Heart right ventricle (tissue), 16 donors: Measurements from ENCODE around the gene TMEM218. TPM values are rescaled to one million over a fixed set of nuclear protein-coding genes. Genes with fewer than 3 reads are reported as not detected.

Experiments used
- ATAC-seq, 8 donors: fragments of 200-7000 bp; cut with Tn5 transposase; one replicate each; pipeline ENCODE4 v1.9.1; 2020; ENCODE audit warnings: mild to moderate bottlenecking in 8 of 8, moderate library complexity in 8 of 8, moderate number of reproducible peaks in 1 of 8
- DNase-seq, 2 donors: peaks; one replicate each; pipeline ENCODE4 v3.0.0-alpha.2; 2020
- H3K27ac ChIP-seq, 10 donors: fragments of 200-600 bp; sonication (generic) in 2 of 10; one replicate each; pipeline versions ENCODE4 v1.5.0 to v1.8.0; 2020 to 2022; ENCODE audit warnings: mild to moderate bottlenecking in 3 of 10
- H3K27me3 ChIP-seq, 7 donors: fragments of 200-600 bp; one replicate each; pipeline ENCODE4 v1.8.0; 2021 to 2022; ENCODE audit warnings: mild to moderate bottlenecking in 2 of 7
- H3K36me3 ChIP-seq, 9 donors: fragments of 200-600 bp; sonication (generic) in 1 of 9; one replicate each; pipeline versions ENCODE4 v1.5.0 to v1.8.0; 2020 to 2022; ENCODE audit warnings: mild to moderate bottlenecking in 2 of 9
- H3K4me1 ChIP-seq, 9 donors: fragments of 200-600 bp; sonication (generic) in 1 of 9; one replicate each; pipeline versions ENCODE4 v1.5.0 to v1.8.0; 2020 to 2022; ENCODE audit warnings: mild to moderate bottlenecking in 4 of 9
- H3K4me3 ChIP-seq, 10 donors: fragments of 200-600 bp; sonication (generic) in 2 of 10; one replicate each; pipeline versions ENCODE4 v1.5.0 to v1.8.0; 2020 to 2022; ENCODE audit warnings: mild to moderate bottlenecking in 7 of 10, moderate library complexity in 2 of 10
- H3K9me3 ChIP-seq, 11 donors: fragments of 200-600 bp in 10 of 11; sonication (generic) in 2 of 11; one replicate each; pipeline versions ENCODE4 v1.5.0 to v1.8.0; 2013 to 2022; ENCODE audit warnings: mild to moderate bottlenecking in 2 of 11, control low read depth in 1 of 11, moderate library complexity in 1 of 11
- WGBS, 2 donors: extraction: QIAGEN DNeasy Blood & Tissue Kit; methylation state at CpG; one replicate each; pipeline ENCODE4 v1.1.7; 2013; ENCODE audit warnings: inconsistent platforms in 1 of 2; 5-methylcytosine and 5-hydroxymethylcytosine counted together
- intact Hi-C, 10 donors: fragments of 100-400 bp; cut with DNase I; formaldehyde crosslinking; loops; one replicate each; pipeline versions ENCODE4 v1.11.1 to v1.14.2; 2022
- polyA plus RNA-seq, 2 donors: library from polyadenylated mRNA; stranded (reverse); fragments of 200-250 nt; gene quantifications; one replicate each; pipeline ENCODE4 v1.2.3, GENCODE V29; 2013
- total RNA-seq, 10 donors: library from RNA; stranded (reverse); fragmentation: NEBNext Ultra II Directional in 3 of 10; extraction: Animal tissue kit (Norgen Biotek cat#: 25700) in 3 of 10; gene quantifications; one replicate each; pipeline versions ENCODE4 v1.2.1 to v1.2.4, GENCODE V29; 2021 to 2023
- TF ChIP-seq, protein P1 (sequence below), 9 donors: fragments of 200-600 bp; sonication (generic) in 2 of 9; IDR thresholded peaks; one replicate each; pipeline versions ENCODE4 v1.5.0 to v1.8.0; 2021 to 2022; ENCODE audit warnings: antibody characterized with exemption in 9 of 9, mild to moderate bottlenecking in 5 of 9, moderate library complexity in 1 of 9
- donor health status: Arrhythmogenic right ventricular cardiomyopathy.
- donor health status: ischemic (EF 13 %, LVEDD 7.1; RV severe dilation, severe dysfunction).
- donor health status: healthy with polysubstance abuse.
- donor health status: DM: no; HTN: yes; CAD: no.
- donor health status: DM: no; HTN: no; CAD: no.
- donor health status: ischemic (EF 25% LVEDD 6.9; RV normal size, moderate dysfunction).
- donor health status: ischemic (EF 25% LVEDD 5.7; RV mildly dilated, moderate dysfunction).
- donor health status: healthy.
- donor health status: DM: yes; HTN: yes; CAD: no.
- donor health status: Ischemic cardiomyopathy.
- donor health status: ischemic (EF 35%, LVEDD 5.7; RV mildly dilated, moderate dysfunction).
- donor health status: nonischemic (EF 11% LVEDD 7.7; RV severe dilation, severe dysfunction).
- donor health status: DM: yes; HTN: yes; CAD: no.
- donor health status: PGD.
- donor health status: ischemic (EF 29% LVEDD 5.4; RV normal size, mild dysfunction).
- donor health status: nonischemic (EF 23%, LVEDD 6.1; RV moderate dilation, normal function).

The TMEM218 gene
- total and polyA plus RNA-seq, 12 donors, result 4.5 to 17.1 (median 6.9) TPM

DNA sequence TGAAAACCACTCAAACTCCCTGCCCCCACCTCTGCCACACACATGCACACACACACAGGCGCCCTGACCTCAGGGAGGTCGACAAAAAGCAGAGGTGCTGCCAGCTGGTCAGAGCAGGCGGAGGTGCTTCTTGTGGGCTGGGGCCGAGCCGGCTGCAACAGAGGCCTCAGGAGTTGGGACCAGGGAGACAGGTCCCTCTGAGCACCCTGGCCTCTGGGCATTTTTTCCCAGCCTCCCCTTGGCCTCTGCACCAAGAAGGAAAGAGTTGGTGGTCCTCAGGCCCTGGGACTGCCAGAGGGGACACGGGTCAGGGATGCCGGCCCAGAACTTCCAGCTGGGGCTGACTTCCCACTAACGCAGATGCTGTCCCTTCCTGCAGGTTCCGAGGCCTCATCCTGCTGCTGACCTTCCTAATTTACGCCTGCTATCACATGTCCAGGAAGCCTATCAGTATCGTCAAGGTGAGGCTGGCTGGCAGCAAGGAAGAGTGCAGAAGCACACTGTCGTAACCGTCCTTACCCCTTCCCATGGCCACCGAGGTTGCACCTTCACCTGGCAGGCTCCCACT lies 35.0 kb downstream of the TMEM218 start:
- 65 to 73% methylated on average over 14 of the region's 14 CpGs for WGBS, 2 donors
- TF ChIP-seq, protein P1, sequence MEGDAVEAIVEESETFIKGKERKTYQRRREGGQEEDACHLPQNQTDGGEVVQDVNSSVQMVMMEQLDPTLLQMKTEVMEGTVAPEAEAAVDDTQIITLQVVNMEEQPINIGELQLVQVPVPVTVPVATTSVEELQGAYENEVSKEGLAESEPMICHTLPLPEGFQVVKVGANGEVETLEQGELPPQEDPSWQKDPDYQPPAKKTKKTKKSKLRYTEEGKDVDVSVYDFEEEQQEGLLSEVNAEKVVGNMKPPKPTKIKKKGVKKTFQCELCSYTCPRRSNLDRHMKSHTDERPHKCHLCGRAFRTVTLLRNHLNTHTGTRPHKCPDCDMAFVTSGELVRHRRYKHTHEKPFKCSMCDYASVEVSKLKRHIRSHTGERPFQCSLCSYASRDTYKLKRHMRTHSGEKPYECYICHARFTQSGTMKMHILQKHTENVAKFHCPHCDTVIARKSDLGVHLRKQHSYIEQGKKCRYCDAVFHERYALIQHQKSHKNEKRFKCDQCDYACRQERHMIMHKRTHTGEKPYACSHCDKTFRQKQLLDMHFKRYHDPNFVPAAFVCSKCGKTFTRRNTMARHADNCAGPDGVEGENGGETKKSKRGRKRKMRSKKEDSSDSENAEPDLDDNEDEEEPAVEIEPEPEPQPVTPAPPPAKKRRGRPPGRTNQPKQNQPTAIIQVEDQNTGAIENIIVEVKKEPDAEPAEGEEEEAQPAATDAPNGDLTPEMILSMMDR (IDR thresholded peaks at IDR 0.05), result no peak
- Histone ChIP-seq H3K9me3 (no peaks in the 10 kb centered on the region), H3K36me3 (no peaks in the 10 kb centered on the region), H3K4me3 (no peak overlapping the region), H3K4me1 (peaks cover 0 to 26% (median 0%) of the 10 kb centered on the region in 9 donors), H3K27ac (no peak overlapping the region), H3K27me3 (peaks cover 0 to 33% (median 10%) of the 10 kb centered on the region in 7 donors)
- ATAC-seq (no peak), DNase-seq (no peak)
- intact Hi-C loops, result no loop called here

DNA sequence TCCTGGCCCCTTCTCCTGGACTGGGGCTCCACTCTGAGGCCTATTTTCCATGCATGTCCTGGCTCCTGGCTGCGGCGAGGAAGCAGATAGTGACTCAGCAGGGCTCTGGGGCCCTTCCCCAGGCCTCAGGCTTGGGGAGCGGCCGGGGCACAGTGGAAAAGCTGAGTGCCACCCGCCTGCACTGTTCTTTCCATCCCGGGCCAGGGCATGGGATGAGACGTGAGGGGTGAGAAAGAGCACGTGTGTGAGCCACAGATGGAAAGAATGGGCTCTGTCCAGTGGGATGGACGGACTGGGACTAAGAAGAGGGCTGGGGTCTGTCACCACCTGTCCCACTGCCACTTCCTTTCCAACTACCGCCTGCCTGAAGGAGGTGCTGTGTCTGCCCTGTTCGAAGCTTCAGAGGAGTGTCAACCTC lies 35.5 kb downstream of the TMEM218 start:
- TF ChIP-seq, protein P1 (IDR thresholded peaks at IDR 0.05), result no peak
- WGBS, 2 donors, result 75 to 79% methylated on average over 11 of the region's 11 CpGs
- H3K27me3 ChIP-seq, result peaks cover 0 to 32% (median 10%) of the 10 kb centered on the region in 7 donors
- H3K4me3 ChIP-seq, result no peak overlapping the region
- no peak overlapping the region for H3K27ac ChIP-seq
- ATAC-seq, result no peak
- intact Hi-C loops, result no loop called here
- H3K4me1 ChIP-seq, result peaks cover 0 to 32% (median 0%) of the 10 kb centered on the region in 9 donors
- no peaks in the 10 kb centered on the region for H3K9me3 ChIP-seq
- no peak for DNase-seq
- no peaks in the 10 kb centered on the region for H3K36me3 ChIP-seq

DNA sequence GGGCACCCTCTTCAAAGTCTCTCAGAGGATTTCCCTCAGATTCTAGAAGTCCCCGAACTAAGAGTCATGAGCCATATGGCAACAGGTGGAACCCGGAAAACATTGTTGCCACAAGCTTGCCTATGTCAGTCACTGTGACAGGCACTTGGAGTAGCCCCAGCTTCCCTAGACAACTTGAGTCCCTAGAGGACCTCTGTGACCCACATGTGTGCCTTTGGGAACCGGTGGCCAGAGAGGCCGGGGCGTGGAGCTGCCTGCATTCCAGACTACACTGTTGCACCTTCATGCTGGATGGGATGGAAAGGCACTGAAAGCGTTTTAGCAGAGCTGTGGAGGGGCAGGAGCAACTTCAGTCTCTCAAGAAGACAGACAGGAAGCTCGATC lies 36.2 kb downstream of the TMEM218 start:
- no peak overlapping the region for H3K27ac ChIP-seq
- no peak for DNase-seq
- 71 to 80% methylated on average over 7 of the region's 7 CpGs for WGBS, 2 donors
- H3K27me3 ChIP-seq, result peaks cover 0 to 32% (median 10%) of the 10 kb centered on the region in 7 donors
- no peak for ATAC-seq
- intact Hi-C loops, result no loop called here
- H3K9me3 ChIP-seq, result no peaks in the 10 kb centered on the region
- no peaks in the 10 kb centered on the region for H3K36me3 ChIP-seq
- peaks cover 0 to 39% (median 0%) of the 10 kb centered on the region in 9 donors for H3K4me1 ChIP-seq
- H3K4me3 ChIP-seq, result no peak overlapping the region
- TF ChIP-seq, protein P1 (IDR thresholded peaks at IDR 0.05), result no peak

DNA sequence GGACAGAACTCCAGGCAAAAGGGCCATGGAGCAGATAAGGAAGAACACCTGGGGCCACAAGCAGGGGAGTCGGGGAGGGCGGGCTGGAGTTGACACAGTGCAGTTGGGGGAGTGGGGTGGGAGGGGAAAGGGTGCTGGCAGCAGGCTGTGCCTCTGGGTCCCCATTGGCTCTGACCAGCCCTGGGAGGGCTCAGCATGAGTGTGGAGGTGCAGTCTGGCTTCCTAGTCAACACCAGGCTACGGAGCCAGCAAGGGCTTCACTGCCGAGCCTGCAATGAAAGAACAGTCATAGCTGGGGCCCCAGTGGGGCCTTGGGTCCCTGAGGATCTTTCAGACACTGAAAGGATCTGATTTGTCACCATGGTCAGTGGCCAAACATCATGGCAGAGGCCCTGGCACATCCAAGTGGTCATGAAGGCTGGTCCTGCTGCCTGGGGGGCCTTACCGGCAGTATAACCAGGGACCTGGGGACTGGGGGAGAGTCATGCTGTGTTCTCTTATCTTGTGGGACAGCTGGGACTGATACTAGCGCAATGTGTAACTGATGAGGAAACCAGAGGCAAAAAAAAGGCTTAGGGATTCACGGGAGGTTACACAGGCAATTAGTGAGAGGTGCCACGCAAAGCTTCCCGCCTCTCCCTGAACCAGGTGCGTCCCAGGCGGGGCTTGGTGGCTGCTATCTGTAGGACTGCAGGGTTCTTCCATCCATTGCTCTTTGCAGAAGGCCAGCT lies 36.8 kb downstream of the TMEM218 start:
- Histone ChIP-seq H3K27ac (no peak overlapping the region), H3K9me3 (no peaks in the 10 kb centered on the region), H3K4me3 (no peak overlapping the region), H3K4me1 (peaks cover 0 to 44% (median 0%) of the 10 kb centered on the region in 9 donors), H3K27me3 (peaks cover 0 to 35% (median 10%) of the 10 kb centered on the region in 7 donors), H3K36me3 (no peaks in the 10 kb centered on the region)
- WGBS, 2 donors, result 62 to 64% methylated on average over 11 of the region's 11 CpGs
- DNase-seq, result no peak
- no peak for ATAC-seq
- intact Hi-C loops, result no loop called here
- TF ChIP-seq, protein P1 (IDR thresholded peaks at IDR 0.05), result no peak
